Fibroblast of lung (primary cell): ENCODE results near the gene ANKRD24. TPM values are rescaled to one million over a fixed set of nuclear protein-coding genes. Genes with fewer than 3 reads are reported as not detected.

Source experiments
- DNase-seq, 2 donors: peaks; one replicate each; pipeline versions ENCODE4 v3.0.0 to v3.0.0-alpha.2; 2010; ENCODE audit warnings: low read depth in 2 of 2
- H2AFZ ChIP-seq: 2 replicates; pipeline ENCODE4 v1.5.1; 2012; ENCODE audit warnings: low read length, control low read depth, inconsistent platforms
- H3K27ac ChIP-seq: 2 replicates; pipeline ENCODE4 v1.5.1; 2011; ENCODE audit warnings: low read length, control low read depth; ENCODE audit not compliant: insufficient read depth
- H3K27me3 ChIP-seq: 2 replicates; pipeline ENCODE4 v1.5.1; 2011; ENCODE audit warnings: mild to moderate bottlenecking, low read length; ENCODE audit not compliant: control insufficient read depth, insufficient read depth
- H3K36me3 ChIP-seq: 2 replicates; pipeline ENCODE4 v1.5.1; 2011; ENCODE audit warnings: low read length; ENCODE audit not compliant: control insufficient read depth, insufficient read depth
- H3K4me1 ChIP-seq: 2 replicates; pipeline ENCODE4 v1.5.1; 2011; ENCODE audit warnings: low read length; ENCODE audit not compliant: control insufficient read depth, insufficient read depth; ENCODE audit errors: extremely low read depth
- H3K4me2 ChIP-seq: 2 replicates; pipeline ENCODE4 v1.5.1; 2011; ENCODE audit warnings: low read length, control low read depth; ENCODE audit not compliant: insufficient read depth; ENCODE audit errors: extremely low read depth
- H3K4me3 ChIP-seq, 4 experiments: fragments of 200-600 bp in 1 of 4; sonication (generic) in 1 of 4; replicated peaks in 1 of 4; 2 replicates each; pipeline ENCODE4 v1.5.1; 2011 to 2016; ENCODE audit warnings: low read length in 4 of 4, low read depth in 3 of 4, mild to moderate bottlenecking in 3 of 4, control low read depth in 2 of 4, inconsistent platforms in 1 of 4, mixed read lengths in 1 of 4; ENCODE audit not compliant: insufficient read depth in 1 of 4; ENCODE audit errors: control extremely low read depth in 1 of 4
- H3K79me2 ChIP-seq: 2 replicates; pipeline ENCODE4 v1.5.1; 2012; ENCODE audit warnings: mild to moderate bottlenecking, low read length, inconsistent platforms; ENCODE audit not compliant: control insufficient read depth, insufficient read depth
- H3K9ac ChIP-seq: 2 replicates; pipeline ENCODE4 v1.5.1; 2011; ENCODE audit warnings: mild to moderate bottlenecking, low read length, control low read depth; ENCODE audit not compliant: insufficient read depth
- H3K9me3 ChIP-seq: 2 replicates; pipeline ENCODE4 v1.5.1; 2012; ENCODE audit warnings: low read depth, low read length; ENCODE audit not compliant: control insufficient read depth, insufficient read depth
- H4K20me1 ChIP-seq: 2 replicates; pipeline ENCODE4 v1.5.1; 2011; ENCODE audit warnings: low read length; ENCODE audit not compliant: control insufficient read depth, insufficient read depth; ENCODE audit errors: extremely low read depth
- EZH2 ChIP-seq: IDR thresholded peaks from 2 replicates; pipeline ENCODE4 v1.5.1; 2012; ENCODE audit warnings: low read length, control low read depth, mild to moderate bottlenecking; ENCODE audit errors: missing control alignments
- polyA plus RNA-seq, 2 donors: library from polyadenylated mRNA; depleted of rRNA in 1 of 2; stranded (reverse) in 1 of 2; unstranded in 1 of 2; fragments of >200 nt; gene quantifications; 2 replicates each; pipeline ENCODE4 v1.2.1, GENCODE V29; 2011 to 2012; ENCODE audit warnings: missing spikeins in 1 of 2
- total RNA-seq: library from RNA; depleted of rRNA; stranded (reverse); fragments of >200 nt; gene quantifications from 2 replicates; pipeline ENCODE4 v1.2.1, GENCODE V29; 2014
- TF ChIP-seq, protein P1 (sequence below), 2 donors: IDR thresholded peaks in 1 of 2; conservative IDR thresholded peaks in 1 of 2; 1 replicate in 1 of 2; 2 replicates in 1 of 2; pipeline ENCODE4 v1.5.1; 2011 to 2012; ENCODE audit warnings: low read length in 2 of 2, control low read depth in 1 of 2, inconsistent platforms in 1 of 2, low read depth in 1 of 2, mild to moderate bottlenecking in 1 of 2

The ANKRD24 gene
- total and polyA plus RNA-seq, 2 donors (not counting 1 experiment from before 2014, with no cell fraction given), result 0.14 to 2.3 TPM

DNA sequence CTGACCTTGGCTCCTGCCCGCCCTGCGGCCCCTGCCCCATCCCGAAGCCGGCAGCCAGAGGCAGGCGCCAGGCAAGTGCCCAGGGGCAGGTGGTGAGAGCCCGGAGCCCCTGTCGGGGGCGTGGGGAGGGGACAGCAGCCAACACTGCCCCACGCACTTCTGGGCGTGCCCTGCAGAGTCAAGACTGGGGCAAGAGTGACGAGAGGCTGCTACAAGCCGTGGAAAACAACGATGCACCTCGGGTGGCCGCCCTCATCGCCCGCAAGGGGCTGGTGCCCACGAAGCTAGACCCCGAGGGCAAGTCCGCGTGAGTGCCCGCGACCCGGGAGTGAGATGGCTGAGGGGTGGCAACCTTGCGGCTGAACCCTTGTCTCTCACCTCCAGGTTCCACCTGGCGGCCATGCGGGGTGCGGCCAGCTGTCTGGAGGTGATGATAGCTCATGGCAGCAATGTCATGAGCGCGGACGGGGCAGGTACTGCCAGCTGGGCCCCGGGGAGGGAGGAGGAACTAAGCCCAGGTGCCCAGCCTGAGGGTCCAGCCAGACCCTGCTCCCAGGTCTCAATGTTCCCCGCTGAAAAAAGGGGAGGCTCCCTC, 17.3 kb downstream of the ANKRD24 start:
- H2AFZ ChIP-seq, result no peak overlapping the region
- H3K4me3 ChIP-seq, result no peak overlapping the region
- no peaks in the 10 kb centered on the region for H3K9me3 ChIP-seq
- peaks cover 3% of the 10 kb centered on the region for H3K4me1 ChIP-seq
- H3K27ac ChIP-seq, result no peak overlapping the region
- no peak overlapping the region for H3K9ac ChIP-seq
- TF ChIP-seq, protein P1, sequence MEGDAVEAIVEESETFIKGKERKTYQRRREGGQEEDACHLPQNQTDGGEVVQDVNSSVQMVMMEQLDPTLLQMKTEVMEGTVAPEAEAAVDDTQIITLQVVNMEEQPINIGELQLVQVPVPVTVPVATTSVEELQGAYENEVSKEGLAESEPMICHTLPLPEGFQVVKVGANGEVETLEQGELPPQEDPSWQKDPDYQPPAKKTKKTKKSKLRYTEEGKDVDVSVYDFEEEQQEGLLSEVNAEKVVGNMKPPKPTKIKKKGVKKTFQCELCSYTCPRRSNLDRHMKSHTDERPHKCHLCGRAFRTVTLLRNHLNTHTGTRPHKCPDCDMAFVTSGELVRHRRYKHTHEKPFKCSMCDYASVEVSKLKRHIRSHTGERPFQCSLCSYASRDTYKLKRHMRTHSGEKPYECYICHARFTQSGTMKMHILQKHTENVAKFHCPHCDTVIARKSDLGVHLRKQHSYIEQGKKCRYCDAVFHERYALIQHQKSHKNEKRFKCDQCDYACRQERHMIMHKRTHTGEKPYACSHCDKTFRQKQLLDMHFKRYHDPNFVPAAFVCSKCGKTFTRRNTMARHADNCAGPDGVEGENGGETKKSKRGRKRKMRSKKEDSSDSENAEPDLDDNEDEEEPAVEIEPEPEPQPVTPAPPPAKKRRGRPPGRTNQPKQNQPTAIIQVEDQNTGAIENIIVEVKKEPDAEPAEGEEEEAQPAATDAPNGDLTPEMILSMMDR (conservative IDR thresholded peaks at IDR 0.05 in 1 of 2, IDR thresholded peaks at IDR 0.05 in 1 of 2; ENCODE audit: low read depth in 1 of 2, low read length in 2 of 2), result no peak
- no peak for TF ChIP-seq EZH2
- H4K20me1 ChIP-seq, result no peaks in the 10 kb centered on the region
- no peaks in the 10 kb centered on the region for H3K36me3 ChIP-seq
- H3K27me3 ChIP-seq, result peaks cover 10% of the 10 kb centered on the region
- no peak overlapping the region for H3K4me2 ChIP-seq
- H3K79me2 ChIP-seq, result no peaks in the 10 kb centered on the region
- DNase-seq, result no peak

GRCh38 chr19:4200940-4201542, 18.6 kb downstream of the ANKRD24 start:
- TF ChIP-seq, protein P1 (conservative IDR thresholded peaks at IDR 0.05 in 1 of 2, IDR thresholded peaks at IDR 0.05 in 1 of 2; ENCODE audit: low read depth in 1 of 2, low read length in 2 of 2), result no peak
- TF ChIP-seq EZH2, result no peak
- Histone ChIP-seq H4K20me1 (no peaks in the 10 kb centered on the region), H3K9ac (no peak overlapping the region), H3K4me1 (peaks cover 3% of the 10 kb centered on the region), H3K4me2 (no peak overlapping the region), H3K9me3 (no peaks in the 10 kb centered on the region), H2AFZ (no peak overlapping the region), H3K79me2 (no peaks in the 10 kb centered on the region), H3K27ac (no peak overlapping the region), H3K4me3 (no peak overlapping the region), H3K36me3 (no peaks in the 10 kb centered on the region), H3K27me3 (peaks cover 9% of the 10 kb centered on the region)
- no peak for DNase-seq

GRCh38 chr19:4201798-4202197, 19.3 kb downstream of the ANKRD24 start:
- TF ChIP-seq, protein P1 (conservative IDR thresholded peaks at IDR 0.05 in 1 of 2, IDR thresholded peaks at IDR 0.05 in 1 of 2; ENCODE audit: low read depth in 1 of 2, low read length in 2 of 2), result no peak
- no peak for TF ChIP-seq EZH2
- DNase-seq, result no peak
- H4K20me1 ChIP-seq, result no peaks in the 10 kb centered on the region
- H3K79me2 ChIP-seq, result no peaks in the 10 kb centered on the region
- H3K9me3 ChIP-seq, result no peaks in the 10 kb centered on the region
- H3K4me3 ChIP-seq, result no peak overlapping the region
- no peak overlapping the region for H2AFZ ChIP-seq
- no peak overlapping the region for H3K27ac ChIP-seq
- H3K4me2 ChIP-seq, result no peak overlapping the region
- no peaks in the 10 kb centered on the region for H3K36me3 ChIP-seq
- no peak overlapping the region for H3K9ac ChIP-seq
- peaks cover 7% of the 10 kb centered on the region for H3K27me3 ChIP-seq
- peaks cover 3% of the 10 kb centered on the region for H3K4me1 ChIP-seq
